ENCODE measurements around the gene PFKL. TPM values are rescaled to one million over a fixed set of nuclear protein-coding genes. Genes with fewer than 3 reads are reported as not detected.

Gene PFKL
- total RNA-seq, 1 donor from 2014 or later = 48.7 TPM

DNA sequence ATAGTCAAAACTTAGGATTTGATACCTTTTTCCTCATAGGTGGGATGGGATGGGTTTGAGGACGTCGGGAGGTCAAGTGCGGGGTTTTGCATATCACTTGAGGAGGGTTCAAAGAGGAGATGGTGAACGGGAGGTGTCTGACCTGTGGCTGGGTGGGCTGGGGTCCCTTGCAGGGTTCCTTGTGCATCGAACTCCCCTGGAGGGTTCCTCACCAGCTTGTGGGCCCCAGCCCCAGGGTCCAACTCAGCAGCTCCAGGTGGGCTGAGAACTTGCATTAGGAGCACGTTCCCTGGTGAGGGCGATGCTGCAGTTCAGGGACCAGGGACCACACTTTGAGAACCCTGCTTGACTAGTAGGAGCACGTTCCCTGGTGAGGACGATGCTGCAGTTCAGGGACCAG lies 76.8 kb downstream of the PFKL start:
- peaks cover 20% of the 10 kb centered on the region for H3K27me3 Mint-ChIP-seq (ENCODE audit: insufficient read depth, low read depth)
- H3K4me1 Mint-ChIP-seq = peaks cover 11% of the 10 kb centered on the region
- no peaks in the 10 kb centered on the region for H3K36me3 ChIP-seq

More for the DNA sequence above, 76.8 kb downstream of the PFKL start:
- no peaks in the 10 kb centered on the region for H4K20me1 ChIP-seq (ENCODE audit: low read depth)
- H3K9ac ChIP-seq = no peak overlapping the region
- no peak overlapping the region for H3K4me2 ChIP-seq
- H3K79me2 ChIP-seq (ENCODE audit: low read depth) = no peaks in the 10 kb centered on the region
- TF ChIP-seq, protein P1, sequence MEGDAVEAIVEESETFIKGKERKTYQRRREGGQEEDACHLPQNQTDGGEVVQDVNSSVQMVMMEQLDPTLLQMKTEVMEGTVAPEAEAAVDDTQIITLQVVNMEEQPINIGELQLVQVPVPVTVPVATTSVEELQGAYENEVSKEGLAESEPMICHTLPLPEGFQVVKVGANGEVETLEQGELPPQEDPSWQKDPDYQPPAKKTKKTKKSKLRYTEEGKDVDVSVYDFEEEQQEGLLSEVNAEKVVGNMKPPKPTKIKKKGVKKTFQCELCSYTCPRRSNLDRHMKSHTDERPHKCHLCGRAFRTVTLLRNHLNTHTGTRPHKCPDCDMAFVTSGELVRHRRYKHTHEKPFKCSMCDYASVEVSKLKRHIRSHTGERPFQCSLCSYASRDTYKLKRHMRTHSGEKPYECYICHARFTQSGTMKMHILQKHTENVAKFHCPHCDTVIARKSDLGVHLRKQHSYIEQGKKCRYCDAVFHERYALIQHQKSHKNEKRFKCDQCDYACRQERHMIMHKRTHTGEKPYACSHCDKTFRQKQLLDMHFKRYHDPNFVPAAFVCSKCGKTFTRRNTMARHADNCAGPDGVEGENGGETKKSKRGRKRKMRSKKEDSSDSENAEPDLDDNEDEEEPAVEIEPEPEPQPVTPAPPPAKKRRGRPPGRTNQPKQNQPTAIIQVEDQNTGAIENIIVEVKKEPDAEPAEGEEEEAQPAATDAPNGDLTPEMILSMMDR (IDR thresholded peaks at IDR 0.05) = no peak
- TF ChIP-seq EZH2 (IDR thresholded peaks at IDR 0.05) = no peak
- no peak for TF ChIP-seq EZH2phosphoT487 (IDR thresholded peaks at IDR 0.05)
- DNase-seq (ENCODE audit: low spot score) = no peak
- peaks cover 14% of the 10 kb centered on the region for H3K27me3 ChIP-seq
- Mint-ChIP-seq H3K36me3 (no peaks in the 10 kb centered on the region), H3K4me3 (peak overlapping the region; percentile 27), H3K27ac (no peak overlapping the region), H3K9me3 (peaks cover 17% of the 10 kb centered on the region)
- no peak overlapping the region for H3K4me3 ChIP-seq
- H2AFZ ChIP-seq (replicated peaks) = no peak overlapping the region
- H3K9me3 ChIP-seq (ENCODE audit: low read depth) = no peaks in the 10 kb centered on the region
- H3F3A ChIP-seq (ENCODE audit: low read depth) = no peaks in the 10 kb centered on the region
- H3K4me1 ChIP-seq = peaks cover 8% of the 10 kb centered on the region
- H3K27ac ChIP-seq = no peak overlapping the region

Other genes starting within 250 kb of the PFKL start
- gene PWP2, start 192.7 kb upstream of the PFKL start, total RNA-seq (ENCODE audit: low replicate concordance) = 6.9 and 9.8 TPM in 2 replicates
- 12.5 and 15.5 TPM in 2 replicates for gene GATD3, start 166.4 kb upstream of the PFKL start, total RNA-seq (ENCODE audit: low replicate concordance)
- gene ICOSLG, start 59.1 kb upstream of the PFKL start, total RNA-seq (ENCODE audit: low replicate concordance) = 0.22 and 0.25 TPM in 2 replicates
- not detected in 2 replicates for gene DNMT3L, start 38.2 kb upstream of the PFKL start, total RNA-seq (ENCODE audit: low replicate concordance)
- gene AIRE, start 14.2 kb upstream of the PFKL start, total RNA-seq (ENCODE audit: low replicate concordance) = not detected in 2 replicates
- 7.5 and 17.9 TPM in 2 replicates for gene CFAP410, start 39.3 kb downstream of the PFKL start, total RNA-seq (ENCODE audit: low replicate concordance)
- gene TRPM2, start 53.6 kb downstream of the PFKL start, total RNA-seq (ENCODE audit: low replicate concordance) = 0.28 TPM in 1 of 2 replicates, not detected in the other
- 2.5 and 4.9 TPM in 2 replicates for gene LRRC3, start 155.5 kb downstream of the PFKL start, total RNA-seq (ENCODE audit: low replicate concordance)
- gene KRTAP10-1, start 240.1 kb downstream of the PFKL start, total RNA-seq (ENCODE audit: low replicate concordance) = not detected in 2 replicates

All from neural progenitor cell (in vitro differentiated cells).